GM23338 (cell line): ENCODE data around the gene GAS1. TPM values are rescaled to one million over a fixed set of nuclear protein-coding genes. Genes with fewer than 3 reads are reported as not detected.

Experiments used
- ATAC-seq: fragments of 200-7000 bp; cut with Tn5 transposase; 3 replicates; pipeline ENCODE4 v1.9.1; 2020
- DNase-seq: peaks from one replicate; pipeline ENCODE4 v3.0.0-alpha.2; 2015; ENCODE audit warnings: low spot score
- H2AFZ ChIP-seq: fragments of 200-600 bp; sonication (generic); 2 replicates; pipeline ENCODE4 v1.8.0; 2016; ENCODE audit warnings: antibody characterized with exemption, mild to moderate bottlenecking, moderate library complexity
- H3F3A ChIP-seq: fragments of 200-600 bp; sonication (generic); replicated peaks from 2 replicates; pipeline ENCODE4 v1.8.0; 2017; ENCODE audit warnings: antibody characterized with exemption, mixed run types, low read depth
- H3K27ac ChIP-seq: fragments of 200-600 bp; sonication (generic); 2 replicates; pipeline ENCODE4 v1.6.1; 2016; ENCODE audit warnings: low read depth
- H3K27me3 ChIP-seq: fragments of 200-600 bp; sonication (generic); 2 replicates; pipeline ENCODE4 v1.8.0; 2016; ENCODE audit warnings: mild to moderate bottlenecking, mixed run types, moderate library complexity; ENCODE audit not compliant: insufficient read depth
- H3K36me3 ChIP-seq: fragments of 200-600 bp; sonication (generic); 2 replicates; pipeline ENCODE4 v1.8.0; 2016; ENCODE audit warnings: mild to moderate bottlenecking; ENCODE audit not compliant: insufficient read depth
- H3K4me1 ChIP-seq: fragments of 200-600 bp; sonication (generic); 2 replicates; pipeline ENCODE4 v1.8.0; 2016; ENCODE audit warnings: mild to moderate bottlenecking, moderate library complexity; ENCODE audit not compliant: insufficient read depth
- H3K4me2 ChIP-seq: fragments of 200-600 bp; sonication (generic); 2 replicates; pipeline ENCODE4 v1.7.1; 2017; ENCODE audit warnings: mixed run types
- H3K4me3 ChIP-seq: fragments of 200-600 bp; sonication (generic); 2 replicates; pipeline ENCODE4 v1.6.1; 2016; ENCODE audit warnings: mixed run types
- H3K79me2 ChIP-seq: fragments of 200-600 bp; sonication (generic); replicated peaks from 2 replicates; pipeline ENCODE4 v1.8.0; 2017; ENCODE audit warnings: mild to moderate bottlenecking; ENCODE audit not compliant: insufficient read depth
- H3K9me2 ChIP-seq: fragments of 200-600 bp; sonication (generic); 2 replicates; pipeline ENCODE4 v1.8.0; 2017; ENCODE audit not compliant: insufficient read depth
- H4K20me1 ChIP-seq: fragments of 200-600 bp; sonication (generic); replicated peaks from 2 replicates; pipeline ENCODE4 v1.8.0; 2017; ENCODE audit warnings: mild to moderate bottlenecking; ENCODE audit not compliant: insufficient read depth
- H3K27ac Mint-ChIP-seq: 2 replicates; pipeline ENCODE4 v1.8.0; 2020; ENCODE audit warnings: inconsistent platforms, mild to moderate bottlenecking, moderate library complexity, mixed read lengths
- H3K27me3 Mint-ChIP-seq: 3 replicates; pipeline ENCODE4 v1.8.0; 2022; ENCODE audit warnings: low read depth, mild to moderate bottlenecking, moderate library complexity, mixed read lengths, inconsistent platforms; ENCODE audit not compliant: insufficient read depth, poor library complexity
- H3K36me3 Mint-ChIP-seq: 3 replicates; pipeline ENCODE4 v1.8.0; 2021; ENCODE audit warnings: low read depth, mild to moderate bottlenecking, inconsistent platforms, moderate library complexity, mixed read lengths
- H3K4me1 Mint-ChIP-seq: 3 replicates; pipeline ENCODE4 v1.8.0; 2020; ENCODE audit warnings: mild to moderate bottlenecking, inconsistent platforms, mixed read lengths
- H3K4me3 Mint-ChIP-seq: 3 replicates; pipeline ENCODE4 v1.8.0; 2021; ENCODE audit warnings: moderate library complexity, mild to moderate bottlenecking, inconsistent platforms, mixed read lengths
- H3K9me3 Mint-ChIP-seq: 3 replicates; pipeline ENCODE4 v1.8.0; 2020; ENCODE audit warnings: moderate library complexity, mild to moderate bottlenecking, inconsistent platforms, mixed read lengths
- CREB1 ChIP-seq: fragments of 250-450 bp; sonication (Bioruptor Pico); IDR thresholded peaks from 2 replicates; pipeline ENCODE4 v1.5.0; 2020; ENCODE audit warnings: low read depth, mild to moderate bottlenecking, moderate library complexity
- CTCF ChIP-seq, 2 experiments: fragments of 200-600 bp in 1 of 2; sonication (generic) in 1 of 2; conservative IDR thresholded peaks; 2 replicates each; pipeline versions ENCODE4 v1.5.1 to v1.6.1; 2016 to 2017; ENCODE audit warnings: antibody characterized with exemption in 2 of 2, low read depth in 2 of 2, mild to moderate bottlenecking in 2 of 2, moderate library complexity in 1 of 2
- EZH2 ChIP-seq: fragments of 200-600 bp; sonication (generic); IDR thresholded peaks from one replicate; pipeline ENCODE4 v1.8.0; 2017; ENCODE audit warnings: antibody characterized with exemption, mild to moderate bottlenecking, low read depth; ENCODE audit not compliant: unreplicated experiment
- EZH2phosphoT487 ChIP-seq: fragments of 200-600 bp; sonication (generic); IDR thresholded peaks from one replicate; pipeline ENCODE4 v1.8.1; 2018; ENCODE audit warnings: antibody characterized with exemption; ENCODE audit not compliant: unreplicated experiment
- JUNB ChIP-seq: IDR thresholded peaks from one replicate; pipeline ENCODE4 v1.6.1; 2016; ENCODE audit warnings: antibody characterized with exemption; ENCODE audit not compliant: unreplicated experiment
- NANOG ChIP-seq: IDR thresholded peaks from 2 replicates; pipeline ENCODE4 v1.6.1; 2016; ENCODE audit warnings: antibody characterized with exemption, borderline replicate concordance
- POLR2AphosphoS5 ChIP-seq: IDR thresholded peaks from 2 replicates; pipeline ENCODE4 v1.6.1; 2016; ENCODE audit warnings: antibody characterized with exemption, low read depth
- REST ChIP-seq: IDR thresholded peaks from one replicate; pipeline ENCODE4 v1.6.1; 2018; ENCODE audit warnings: antibody characterized with exemption; ENCODE audit not compliant: unreplicated experiment
- STAT1 ChIP-seq: IDR thresholded peaks from one replicate; pipeline ENCODE4 v1.6.1; 2016; ENCODE audit warnings: antibody characterized with exemption; ENCODE audit not compliant: unreplicated experiment
- ZNF114 ChIP-seq: fragments of 250-450 bp; sonication (Bioruptor Pico); IDR thresholded peaks from 2 replicates; pipeline ENCODE4 v1.5.0; 2020; ENCODE audit warnings: mild to moderate bottlenecking, moderate library complexity
- ZNF331 ChIP-seq: fragments of 250-450 bp; sonication (Bioruptor Pico); IDR thresholded peaks from 2 replicates; pipeline ENCODE4 v1.5.0; 2020; ENCODE audit warnings: low read depth, mild to moderate bottlenecking, moderate library complexity
- ZNF462 ChIP-seq: fragments of 250-450 bp; sonication (Bioruptor Pico); IDR thresholded peaks from 2 replicates; pipeline ENCODE4 v1.5.0; 2020; ENCODE audit warnings: mild to moderate bottlenecking, moderate library complexity
- polyA plus RNA-seq: library from polyadenylated mRNA; unstranded; fragments of >200 nt; fragmentation: Nextera tagmentation; extraction: Ambion mirVana; gene quantifications from 2 replicates; pipeline ENCODE4 v1.2.1, GENCODE V29; 2016
- total RNA-seq: library from RNA; depleted of rRNA; stranded (reverse); fragments of >200 nt; shearing (Covaris generic); gene quantifications from 2 replicates; pipeline ENCODE4 v1.2.3, GENCODE V29; 2014
- TF ChIP-seq, protein P1 (sequence below): IDR thresholded peaks from 2 replicates; pipeline ENCODE4 v1.6.1; 2016; ENCODE audit warnings: antibody characterized with exemption

The GAS1 gene
- total and polyA plus RNA-seq, 2 experiments from 2014 or later, result 1.4 to 7.7 TPM

DNA sequence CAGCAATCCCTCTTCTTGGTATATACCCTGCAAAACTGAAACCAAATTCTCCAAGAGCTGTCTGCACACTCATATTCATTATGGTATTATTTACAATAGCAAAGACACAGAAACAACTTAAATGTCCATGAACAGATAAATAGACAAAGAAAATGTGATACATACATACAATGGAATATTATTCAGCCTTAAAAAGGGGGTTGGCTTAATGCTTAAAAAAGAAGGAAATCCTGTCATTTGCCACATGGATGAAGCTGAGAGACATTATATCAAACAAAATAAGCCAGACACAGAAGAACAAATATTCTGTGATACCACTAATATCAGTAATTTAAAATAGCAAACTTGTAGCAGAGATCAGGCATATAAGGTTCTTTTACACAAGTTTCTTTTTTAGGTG is 46.5 kb upstream of the GAS1 start:
- ATAC-seq, result no peak
- Histone ChIP-seq H3K36me3 (no peaks in the 10 kb centered on the region), H4K20me1 (no peaks in the 10 kb centered on the region), H3K27me3 (no peaks in the 10 kb centered on the region), H3K4me1 (no peaks in the 10 kb centered on the region), H3K4me3 (no peak overlapping the region), H3K9me2 (no peaks in the 10 kb centered on the region), H3K4me2 (no peak overlapping the region), H2AFZ (no peak overlapping the region), H3F3A (no peaks in the 10 kb centered on the region), H3K27ac (no peak overlapping the region), H3K79me2 (no peaks in the 10 kb centered on the region)
- Mint-ChIP-seq H3K4me3 (no peak overlapping the region), H3K27ac (no peak overlapping the region), H3K9me3 (no peaks in the 10 kb centered on the region), H3K36me3 (no peaks in the 10 kb centered on the region), H3K27me3 (peaks cover 1% of the 10 kb centered on the region), H3K4me1 (no peaks in the 10 kb centered on the region)
- DNase-seq, result no peak
- TF ChIP-seq REST (no peak), JUNB (no peak), ZNF331 (CRISPR knock-in tag) (no peak), NANOG (no peak), POLR2AphosphoS5 (no peak), CREB1 (CRISPR knock-in tag) (no peak), EZH2 (no peak), ZNF462 (CRISPR knock-in tag) (no peak), STAT1 (no peak), CTCF (conservative IDR thresholded peaks at IDR 0.05; ENCODE audit: low read depth in 2 of 2) (no peak), ZNF114 (CRISPR knock-in tag) (no peak), EZH2phosphoT487 (no peak)
- TF ChIP-seq, protein P1, sequence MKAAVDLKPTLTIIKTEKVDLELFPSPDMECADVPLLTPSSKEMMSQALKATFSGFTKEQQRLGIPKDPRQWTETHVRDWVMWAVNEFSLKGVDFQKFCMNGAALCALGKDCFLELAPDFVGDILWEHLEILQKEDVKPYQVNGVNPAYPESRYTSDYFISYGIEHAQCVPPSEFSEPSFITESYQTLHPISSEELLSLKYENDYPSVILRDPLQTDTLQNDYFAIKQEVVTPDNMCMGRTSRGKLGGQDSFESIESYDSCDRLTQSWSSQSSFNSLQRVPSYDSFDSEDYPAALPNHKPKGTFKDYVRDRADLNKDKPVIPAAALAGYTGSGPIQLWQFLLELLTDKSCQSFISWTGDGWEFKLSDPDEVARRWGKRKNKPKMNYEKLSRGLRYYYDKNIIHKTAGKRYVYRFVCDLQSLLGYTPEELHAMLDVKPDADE, result no peak
